GM15510 (cell line): Measurements from ENCODE around the gene SFN.

ENCODE experiments used
- POLR2A ChIP-seq: IDR thresholded peaks from 3 replicates; pipeline ENCODE4 v1.6.1; 2011; ENCODE audit warnings: borderline replicate concordance; ENCODE audit not compliant: insufficient read length; ENCODE audit errors: extremely low read depth

SFN gene

GRCh38 chr1:26887125-26887524 is 24.2 kb downstream of the SFN start:
- TF ChIP-seq POLR2A: no peak

- TF ChIP-seq POLR2A: no peak
Observed at GRCh38 chr1:26888231-26888630, 25.3 kb downstream of the SFN start.

GRCh38 chr1:26889551-26890466 is 26.9 kb downstream of the SFN start, which contains the start of gene GPN2:
Gene GPN2 (minus strand): TSS chr1:26890283. CDS start chr1:26890096, 187 bp downstream.
- peak; percentile 75 for TF ChIP-seq POLR2A

GRCh38 chr1:26890467-26890796 is 27.5 kb downstream of the SFN start:
- TF ChIP-seq POLR2A: no peak

- no peak for TF ChIP-seq POLR2A
Observed at GRCh38 chr1:26894263-26894662, 31.3 kb downstream of the SFN start.

- TF ChIP-seq POLR2A: no peak
Observed at GRCh38 chr1:26897351-26897750, 34.4 kb downstream of the SFN start.

- peak; percentile 90 for TF ChIP-seq POLR2A
Observed at GRCh38 chr1:26900001-26900814, 37.3 kb downstream of the SFN start, which contains the start of gene GPATCH3. Gene GPATCH3 (minus strand): TSS chr1:26900467. CDS start chr1:26900442, 25 bp downstream.

- TF ChIP-seq POLR2A: no peak
Observed at GRCh38 chr1:26900815-26901511, 38.0 kb downstream of the SFN start.

- TF ChIP-seq POLR2A: no peak
Observed at GRCh38 chr1:26907071-26907917, 44.3 kb downstream of the SFN start.

GRCh38 chr1:26909951-26910342 is 47.0 kb downstream of the SFN start:
- TF ChIP-seq POLR2A: no peak

- TF ChIP-seq POLR2A: no peak
Observed at GRCh38 chr1:26910343-26911160, 47.6 kb downstream of the SFN start.

- TF ChIP-seq POLR2A: no peak
Observed at GRCh38 chr1:26911399-26912146, 48.6 kb downstream of the SFN start.

- no peak for TF ChIP-seq POLR2A
Observed at GRCh38 chr1:26912147-26912490, 49.2 kb downstream of the SFN start.
